Measurements from ENCODE around the gene SCN2A. TPM values are rescaled to one million over a fixed set of nuclear protein-coding genes. Genes with fewer than 3 reads are reported as not detected.

SCN2A gene
- total RNA-seq, 1 experiment from 2014 or later: 0.24 TPM

- no peaks in the 10 kb centered on the region for H3K79me1 ChIP-seq (ENCODE audit: insufficient read depth, low read depth, low read length, poor library complexity, severe bottlenecking)
- H2BK12ac ChIP-seq (ENCODE audit: insufficient read length, low read depth, low read length): no peak overlapping the region
- H3K23me2 ChIP-seq (ENCODE audit: insufficient read length, low read depth, low read length, poor library complexity, severe bottlenecking): no peaks in the 10 kb centered on the region
- H3K27ac Mint-ChIP-seq: no peak overlapping the region
- no peak overlapping the region for H3K56ac ChIP-seq (ENCODE audit: insufficient read length, low read depth, low read length)
- H3K27me3 ChIP-seq (ENCODE audit: insufficient read depth, low read length): no peaks in the 10 kb centered on the region
- no peak overlapping the region for H2BK20ac ChIP-seq (ENCODE audit: low read depth, low read length, poor library complexity, severe bottlenecking)
- H4K20me1 ChIP-seq (ENCODE audit: control insufficient read depth, insufficient read depth, insufficient read length): no peaks in the 10 kb centered on the region
- H2AK5ac ChIP-seq (ENCODE audit: insufficient read length, low read length): no peak overlapping the region
- no peak overlapping the region for H4K8ac ChIP-seq (replicated peaks; ENCODE audit: insufficient read length, low read depth, low read length)
- H3K23ac ChIP-seq (ENCODE audit: insufficient read length, low read depth, low read length): no peak overlapping the region
- H3K9me3 Mint-ChIP-seq: peaks cover 0 to 2% of the 10 kb centered on the region in 2 experiments; a peak in 1 of 5 replicates
- H3K27ac ChIP-seq (ENCODE audit: insufficient read length, low read depth, low read length): no peak overlapping the region
- H4K5ac ChIP-seq (ENCODE audit: insufficient read length, low read depth, low read length): no peak overlapping the region
- H3K4me2 ChIP-seq (ENCODE audit: insufficient read depth, insufficient read length, low read length): no peak overlapping the region
- TF ChIP-seq CTCF (conservative IDR thresholded peaks at IDR 0.05): no peak
- H3K4me1 ChIP-seq (ENCODE audit: insufficient read depth, low read length): peaks cover 2% of the 10 kb centered on the region; the same call in 1 of the 2 replicates
- peaks cover 0 to 6% (median 0%) of the 10 kb centered on the region in 3 experiments; a peak in 1 of 7 replicates for H3K36me3 Mint-ChIP-seq (ENCODE audit: insufficient read depth in 1 of 3, low read depth in 3 of 3)
- WGBS (ENCODE audit: extremely low coverage, insufficient read length, low lambda C conversion rate): no CpG with 5 or more reads among the region's 3 CpGs
- H3K9me3 ChIP-seq (ENCODE audit: control insufficient read depth, low read depth, low read length): no peaks in the 10 kb centered on the region
- no peaks in the 10 kb centered on the region for H3K79me2 ChIP-seq (ENCODE audit: insufficient read depth, low read length)
- H2BK15ac ChIP-seq (ENCODE audit: low read depth, low read length): no peak overlapping the region
- no peak overlapping the region for H2AFZ ChIP-seq (ENCODE audit: low read length)
- no peak overlapping the region for H3K14ac ChIP-seq (ENCODE audit: insufficient read depth, low read length)
- H4K91ac ChIP-seq (ENCODE audit: insufficient read length, low read depth, low read length): no peak overlapping the region
- H3T11ph ChIP-seq (ENCODE audit: low read length): no peak overlapping the region
- H3K4ac ChIP-seq (ENCODE audit: low read depth, low read length): no peak overlapping the region
- no peaks in the 10 kb centered on the region for H3K27me3 Mint-ChIP-seq (ENCODE audit: low read depth)
- H2BK5ac ChIP-seq (ENCODE audit: insufficient read length, low read length): no peak overlapping the region
- H3K9ac ChIP-seq (ENCODE audit: extremely low read depth, insufficient read length, low read length): no peak overlapping the region
- no peak overlapping the region for H3K18ac ChIP-seq (ENCODE audit: insufficient read length, low read depth, low read length)
- peaks cover 2 to 5% of the 10 kb centered on the region in 2 experiments; a peak in 1 of 4 replicates for H3K4me1 Mint-ChIP-seq
- no peak overlapping the region for H2BK120ac ChIP-seq (ENCODE audit: low read depth, low read length, poor library complexity, severe bottlenecking)
- DNase-seq: no peak
- H3K4me3 Mint-ChIP-seq: no peak overlapping the region
These were observed 48.0 kb downstream of the SCN2A start for GRCh38 chr2:165287094-165287778.

Data from H9 (cell line).